ENCODE data around the gene CWC22.
A peak's percentile ranks its signal among the peaks of the same experiment; 100 is the strongest.
"Not testable (repeated sequence)": the region's sequence is repeated elsewhere in the genome, so short reads cannot be mapped to it uniquely, and the experiment has no call there.

CWC22 gene

GRCh38 chr2:180006781-180007579 lies at the start of gene CWC22:
Gene CWC22 (minus strand): TSS chr2:180007297. CDS start chr2:179993341, 13,956 bp downstream.
- H3K4me3 ChIP-seq (ENCODE audit: low read depth in 1 of 2, low read length in 2 of 2) = peak within 1 kb of the TSS; percentile 76 to 88
- H3K79me2 ChIP-seq (ENCODE audit: insufficient read depth, low read length) = peaks cover 48% of the 10 kb centered on the region
- peak; percentile 96 for ATAC-seq (ENCODE audit: insufficient read depth, low read depth)
- H3K27ac ChIP-seq (ENCODE audit: low read length) = peak within 1 kb of the TSS; percentile 90
- peak within 1 kb of the TSS; percentile 82 for H3K9ac ChIP-seq (ENCODE audit: low read depth, low read length)
- peak within 1 kb of the TSS; percentile 80 for H3K4me2 ChIP-seq (ENCODE audit: insufficient read depth, low read length)
- peaks cover 25% of the 10 kb centered on the region for H3K4me1 ChIP-seq (ENCODE audit: insufficient read depth, low read length)
- peak; percentile 90 for DNase-seq
- H3K27me3 ChIP-seq (ENCODE audit: insufficient read depth, low read length, poor library complexity) = no peaks in the 10 kb centered on the region
- H3K36me3 ChIP-seq (ENCODE audit: insufficient read depth, low read length) = 0 out of 2 replicates have a peak, but pooled peaks cover 7% of the 10 kb centered on the region
- TF ChIP-seq EZH2 (IDR thresholded peaks at IDR 0.05; ENCODE audit: borderline replicate concordance, low read depth, low read length, severe bottlenecking) (no peak), CTCF (IDR thresholded peaks at IDR 0.05; ENCODE audit: borderline replicate concordance, extremely low read depth, low read length, poor library complexity, severe bottlenecking) (peak; percentile 2)
- peak within 1 kb of the TSS; percentile 92 for H2AFZ ChIP-seq (ENCODE audit: low read depth, low read length)
- peaks cover 24% of the 10 kb centered on the region; the same call in 1 of the 2 replicates for H4K20me1 ChIP-seq (ENCODE audit: insufficient read depth, low read length)
- no peaks in the 10 kb centered on the region for H3K9me3 ChIP-seq (ENCODE audit: insufficient read depth, low read length, severe bottlenecking)

- Histone ChIP-seq H4K20me1 (ENCODE audit: insufficient read depth, low read length) (no peaks in the 10 kb centered on the region), H2AFZ (ENCODE audit: low read depth, low read length) (no peak overlapping the region), H3K9me3 (ENCODE audit: insufficient read depth, low read length, severe bottlenecking) (no peaks in the 10 kb centered on the region), H3K79me2 (ENCODE audit: insufficient read depth, low read length) (no peaks in the 10 kb centered on the region), H3K4me2 (ENCODE audit: insufficient read depth, low read length) (no peak overlapping the region), H3K9ac (ENCODE audit: low read depth, low read length) (no peak overlapping the region), H3K4me1 (ENCODE audit: insufficient read depth, low read length) (no peaks in the 10 kb centered on the region), H3K27ac (ENCODE audit: low read length) (no peak overlapping the region), H3K36me3 (ENCODE audit: insufficient read depth, low read length) (no peaks in the 10 kb centered on the region), H3K27me3 (ENCODE audit: insufficient read depth, low read length, poor library complexity) (no peaks in the 10 kb centered on the region), H3K4me3 (ENCODE audit: low read depth in 1 of 2, low read length in 2 of 2) (no peak overlapping the region)
- ATAC-seq (ENCODE audit: insufficient read depth, low read depth) (no peak), DNase-seq (no peak)
- TF ChIP-seq CTCF (IDR thresholded peaks at IDR 0.05; ENCODE audit: borderline replicate concordance, extremely low read depth, low read length, poor library complexity, severe bottlenecking) (no peak), EZH2 (IDR thresholded peaks at IDR 0.05; ENCODE audit: borderline replicate concordance, low read depth, low read length, severe bottlenecking) (no peak)
Measured at GRCh38 chr2:180056367-180057118, 49.4 kb upstream of the CWC22 start.

DNA sequence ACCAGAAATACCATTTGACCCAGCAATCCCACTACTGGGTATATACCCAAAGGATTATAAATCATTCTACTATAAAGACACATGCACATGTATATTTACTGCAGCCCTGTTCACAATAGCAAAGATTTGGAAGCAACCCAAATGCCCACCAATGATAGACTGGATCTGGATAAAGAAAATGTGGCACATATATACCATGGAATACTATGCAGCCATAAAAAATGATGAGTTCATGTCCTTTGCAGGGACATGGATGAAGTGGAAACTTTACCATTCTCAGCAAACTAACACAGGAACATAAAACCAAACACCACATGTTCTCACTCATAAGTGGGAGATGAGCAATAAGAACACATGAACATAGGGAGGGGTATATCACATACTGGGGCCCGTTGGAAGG lies 47.5 kb upstream of the CWC22 start:
- not testable (repeated sequence) for H3K79me2 ChIP-seq (ENCODE audit: insufficient read depth, low read length); H3K4me3 ChIP-seq (ENCODE audit: low read depth in 1 of 2, low read length in 2 of 2); H3K36me3 ChIP-seq (ENCODE audit: insufficient read depth, low read length); H2AFZ ChIP-seq (ENCODE audit: low read depth, low read length); H3K27me3 ChIP-seq (ENCODE audit: insufficient read depth, low read length, poor library complexity); H4K20me1 ChIP-seq (ENCODE audit: insufficient read depth, low read length); H3K4me2 ChIP-seq (ENCODE audit: insufficient read depth, low read length); H3K4me1 ChIP-seq (ENCODE audit: insufficient read depth, low read length); ATAC-seq (ENCODE audit: insufficient read depth, low read depth); H3K27ac ChIP-seq (ENCODE audit: low read length); H3K9ac ChIP-seq (ENCODE audit: low read depth, low read length); H3K9me3 ChIP-seq (ENCODE audit: insufficient read depth, low read length, severe bottlenecking); DNase-seq

- H3K9me3 ChIP-seq (ENCODE audit: insufficient read depth, low read length, severe bottlenecking) = no peaks in the 10 kb centered on the region
- H3K79me2 ChIP-seq (ENCODE audit: insufficient read depth, low read length) = no peaks in the 10 kb centered on the region
- H3K4me3 ChIP-seq (ENCODE audit: low read depth in 1 of 2, low read length in 2 of 2) = no peak overlapping the region
- no peak overlapping the region for H2AFZ ChIP-seq (ENCODE audit: low read depth, low read length)
- H3K27ac ChIP-seq (ENCODE audit: low read length) = no peak overlapping the region
- no peaks in the 10 kb centered on the region for H3K36me3 ChIP-seq (ENCODE audit: insufficient read depth, low read length)
- H3K4me2 ChIP-seq (ENCODE audit: insufficient read depth, low read length) = no peak overlapping the region
- no peak for ATAC-seq (ENCODE audit: insufficient read depth, low read depth)
- TF ChIP-seq EZH2 (IDR thresholded peaks at IDR 0.05; ENCODE audit: borderline replicate concordance, low read depth, low read length, severe bottlenecking) (no peak), CTCF (IDR thresholded peaks at IDR 0.05; ENCODE audit: borderline replicate concordance, extremely low read depth, low read length, poor library complexity, severe bottlenecking) (no peak)
- H3K4me1 ChIP-seq (ENCODE audit: insufficient read depth, low read length) = no peaks in the 10 kb centered on the region
- no peak for DNase-seq
- no peak overlapping the region for H3K9ac ChIP-seq (ENCODE audit: low read depth, low read length)
- no peaks in the 10 kb centered on the region for H3K27me3 ChIP-seq (ENCODE audit: insufficient read depth, low read length, poor library complexity)
- no peaks in the 10 kb centered on the region for H4K20me1 ChIP-seq (ENCODE audit: insufficient read depth, low read length)
Measured at GRCh38 chr2:180050246-180050645, 43.1 kb upstream of the CWC22 start.

Data from DND-41 (cell line).